ENCODE measurements around the gene LHX2.

Gene LHX2

DNA sequence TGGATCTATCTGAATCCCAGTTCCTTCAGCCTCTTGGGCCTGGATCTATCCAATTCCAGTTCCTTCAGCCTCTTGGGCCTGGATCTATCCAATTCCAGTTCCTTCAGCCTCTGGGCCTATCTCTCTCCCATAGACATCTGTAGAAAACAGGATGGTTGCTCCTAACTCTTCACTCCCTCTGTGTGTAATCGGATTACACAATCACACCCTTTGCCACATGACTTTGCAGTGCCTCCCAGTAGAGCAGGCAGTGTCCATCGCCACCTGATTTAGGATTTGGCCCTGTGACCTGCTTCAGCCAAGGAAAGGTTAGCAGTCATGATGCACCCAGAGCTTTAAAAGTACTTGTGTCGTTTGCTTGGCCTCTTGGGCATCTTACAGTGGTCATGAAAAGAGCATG is 56.7 kb downstream of the LHX2 start:
- DNase-seq: no peak

DNA sequence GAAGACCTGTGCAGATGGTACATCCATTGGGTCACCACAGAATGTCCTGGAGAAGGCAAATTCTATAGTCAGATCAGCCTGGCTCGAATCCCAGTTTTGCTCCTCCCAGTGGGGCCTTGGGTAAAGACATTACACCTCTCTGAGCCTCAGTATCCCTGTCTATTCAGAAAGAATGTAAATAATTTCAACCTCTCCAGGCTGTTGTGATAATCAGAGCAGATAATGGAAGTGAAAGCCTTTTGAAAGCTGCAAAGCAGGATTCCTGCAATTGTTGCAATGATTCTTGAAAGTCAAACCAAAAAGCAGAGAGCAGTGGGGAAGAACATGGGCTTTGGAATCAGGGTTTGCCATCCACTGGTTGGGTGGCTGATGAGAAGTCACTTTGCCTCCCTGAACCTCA is 63.2 kb downstream of the LHX2 start:
- no peak for DNase-seq

DNA sequence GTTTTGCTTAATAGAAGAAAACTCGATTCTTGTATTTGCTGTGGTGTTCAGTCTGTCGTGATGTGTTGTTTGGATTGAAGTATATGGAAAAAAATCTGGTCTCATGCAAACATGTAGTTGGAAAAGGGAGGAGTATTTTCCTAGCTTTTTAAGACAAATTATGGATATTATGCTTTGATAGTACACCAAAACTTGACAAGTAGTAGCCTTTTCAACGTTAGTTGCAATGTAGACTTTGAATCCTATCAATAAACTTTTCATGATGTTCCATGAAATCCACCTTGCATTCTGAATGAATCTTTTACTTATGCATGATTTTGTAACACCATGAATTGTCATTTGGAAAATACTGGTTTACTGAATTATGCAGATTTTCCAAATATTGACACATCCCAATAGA is 64.2 kb downstream of the LHX2 start:
- DNase-seq: no peak

DNA sequence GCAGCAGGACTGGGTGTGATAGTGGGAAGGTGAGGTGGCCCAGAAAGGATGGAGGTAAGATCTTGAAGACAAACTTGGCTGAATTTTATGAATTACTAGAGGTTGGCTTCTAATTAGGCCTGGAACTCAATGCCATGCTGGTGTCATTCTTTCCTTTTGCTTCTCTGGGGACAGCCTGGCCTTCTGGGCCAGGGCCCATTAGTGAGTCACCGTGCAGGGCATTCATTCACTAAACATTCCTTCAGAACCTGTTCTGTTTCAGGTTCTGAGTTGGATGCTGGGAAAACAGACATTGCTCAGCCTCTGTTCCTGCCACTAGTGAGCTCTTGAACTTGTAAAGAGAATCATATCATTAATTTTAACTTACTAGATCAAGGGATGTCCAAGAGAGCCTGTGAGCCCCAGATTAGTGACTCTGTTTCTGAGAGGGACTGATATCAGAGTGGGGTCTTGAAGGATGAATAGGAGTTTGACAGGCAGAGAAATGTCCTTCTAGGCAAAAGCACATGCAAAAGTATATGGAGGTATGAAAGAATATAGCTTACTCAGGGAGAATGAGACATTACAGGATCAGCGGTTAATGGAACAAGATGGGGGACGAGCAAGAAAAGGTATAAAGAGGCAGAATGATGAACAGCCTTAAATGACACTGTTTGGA is 66.5 kb downstream of the LHX2 start:
- DNase-seq: peak in 1 of 2 experiments; percentile 28

DNA sequence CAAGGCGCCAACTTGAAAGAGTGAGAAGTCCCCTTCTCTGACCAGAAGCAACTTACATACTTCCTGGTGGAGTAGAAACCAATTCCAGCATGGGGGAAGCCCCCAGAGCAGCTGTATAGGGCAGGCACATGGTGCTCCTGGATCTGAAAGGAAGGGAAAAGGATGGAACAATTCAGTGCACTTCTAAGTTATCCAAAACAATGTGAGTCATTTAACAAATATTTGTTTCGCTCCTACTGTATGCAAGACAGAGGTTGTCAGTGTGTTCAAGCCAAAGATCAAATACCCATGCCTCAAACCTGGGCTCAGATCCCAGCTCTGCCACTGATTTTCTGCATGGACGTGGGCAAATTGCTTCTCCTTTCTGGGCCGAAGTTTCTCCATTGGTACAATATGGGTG is 67.1 kb downstream of the LHX2 start:
- DNase-seq: peak in 1 of 2 experiments; percentile 84

DNA sequence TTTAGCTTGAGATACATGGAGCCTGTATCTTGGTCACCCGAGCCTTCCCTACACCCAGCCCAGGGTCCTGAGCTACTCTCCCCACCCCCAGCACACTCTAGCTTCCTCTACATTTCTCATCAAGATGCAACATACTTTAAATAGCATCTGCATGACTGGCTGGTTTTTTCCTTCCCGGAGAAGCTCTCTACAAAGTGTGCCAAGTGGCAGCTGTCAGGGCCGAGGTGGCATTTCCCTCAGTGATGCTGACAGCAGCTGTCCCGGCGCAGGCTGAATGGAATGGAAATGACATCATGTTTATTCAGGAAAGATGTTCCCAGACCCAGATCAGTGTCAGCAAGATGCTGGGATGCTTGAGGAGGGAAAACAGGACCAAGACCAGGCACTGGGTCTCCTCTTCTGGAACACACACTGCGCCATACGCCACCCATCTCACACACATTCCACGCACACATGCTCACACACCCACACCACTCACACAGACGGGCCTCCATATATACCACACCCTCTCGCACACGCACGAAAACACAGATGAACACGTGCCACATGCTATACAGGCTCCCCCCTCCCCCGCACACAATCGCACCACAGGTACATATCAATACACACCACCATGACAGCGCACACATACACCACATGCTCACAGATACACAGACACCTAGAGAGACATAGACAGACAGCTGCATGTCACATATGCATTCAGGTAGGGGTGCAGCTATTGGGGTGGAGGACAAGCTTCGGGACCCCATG is 67.8 kb downstream of the LHX2 start:
- peak; percentile 92 to 93 for DNase-seq

DNA sequence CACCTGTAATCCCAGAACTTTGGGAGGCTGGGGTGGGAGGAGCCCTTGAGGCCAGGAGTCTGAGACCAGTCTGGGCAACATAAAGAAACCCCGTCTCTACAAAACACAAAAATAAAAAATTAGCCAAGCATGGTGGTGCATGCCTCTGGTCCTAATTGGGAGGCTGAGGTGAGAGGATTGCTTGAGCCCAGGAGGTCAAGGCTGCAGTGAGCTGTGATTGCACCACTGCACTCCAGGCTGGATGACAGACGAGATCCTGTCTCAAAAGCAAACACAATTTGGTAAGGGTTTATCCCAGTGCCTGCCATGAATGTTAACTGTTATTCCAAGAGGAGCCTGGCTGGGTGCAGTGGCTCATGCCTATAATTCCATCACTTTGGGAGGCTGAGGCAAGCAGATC is 71.1 kb downstream of the LHX2 start:
- DNase-seq: no peak
